Esophagus muscularis mucosa (tissue), 3 donors: ENCODE measurements around the gene CNOT3.
"Not testable (repeated sequence)": the region's sequence is repeated elsewhere in the genome, so short reads cannot be mapped to it uniquely, and the experiment has no call there.

Experiments used
- CTCF ChIP-seq, 3 experiments: fragments of 200-600 bp in 2 of 3; fragments of 450-650 bp in 1 of 3; sonication (generic) in 2 of 3; IDR thresholded peaks; one replicate each; pipeline ENCODE4 v1.5.1; 2017 to 2019; ENCODE audit warnings: antibody characterized with exemption in 3 of 3, mild to moderate bottlenecking in 2 of 3, moderate library complexity in 1 of 3
- POLR2A ChIP-seq: fragments of 450-650 bp; IDR thresholded peaks from one replicate; pipeline ENCODE4 v1.6.1; 2017; ENCODE audit warnings: antibody characterized with exemption, moderate library complexity, mild to moderate bottlenecking, low read depth

GRCh38 chr19:54181894-54182293, 44.3 kb downstream of the CNOT3 start:
- not testable (repeated sequence) for TF ChIP-seq CTCF (IDR thresholded peaks at IDR 0.05); POLR2A
